ENCODE results near the gene AUP1. TPM values are rescaled to one million over a fixed set of nuclear protein-coding genes. Genes with fewer than 3 reads are reported as not detected.
A peak's percentile ranks its signal among the peaks of the same experiment; 100 is the strongest.
"Not testable (repeated sequence)": the region's sequence is repeated elsewhere in the genome, so short reads cannot be mapped to it uniquely, and the experiment has no call there.

Gene AUP1
- total RNA-seq, 1 donor from 2014 or later = 146 TPM

- DNase-seq (ENCODE audit: low spot score) = no peak
These were observed 30.8 kb downstream of the AUP1 start for GRCh38 chr2:74498500-74499266.

- DNase-seq (ENCODE audit: low spot score) = peak; percentile 30
These were observed 31.6 kb downstream of the AUP1 start for GRCh38 chr2:74497777-74498499.

- DNase-seq (ENCODE audit: low spot score) = no peak
These were observed 32.3 kb downstream of the AUP1 start for GRCh38 chr2:74496997-74497776.

DNA sequence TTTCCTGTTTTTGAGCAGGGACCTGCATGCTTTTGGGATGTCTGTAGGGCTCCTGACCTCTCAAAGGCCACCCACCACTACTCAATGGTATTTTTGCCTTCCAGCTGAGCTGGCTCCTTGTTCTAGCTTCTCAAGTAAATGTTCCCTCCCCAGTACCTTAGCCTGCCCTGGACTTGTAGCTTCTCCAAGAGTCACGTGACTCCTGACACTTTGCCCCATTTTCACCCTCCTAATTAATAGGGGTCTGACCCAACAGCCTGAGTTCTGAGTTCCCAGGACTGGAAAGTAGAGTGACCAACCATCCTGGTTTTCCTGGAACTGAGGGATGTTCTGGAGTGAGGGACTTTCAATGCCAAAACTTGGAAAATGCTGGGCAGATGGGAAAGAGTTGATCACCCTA lies 34.1 kb downstream of the AUP1 start:
- DNase-seq (ENCODE audit: low spot score) = no peak

DNA sequence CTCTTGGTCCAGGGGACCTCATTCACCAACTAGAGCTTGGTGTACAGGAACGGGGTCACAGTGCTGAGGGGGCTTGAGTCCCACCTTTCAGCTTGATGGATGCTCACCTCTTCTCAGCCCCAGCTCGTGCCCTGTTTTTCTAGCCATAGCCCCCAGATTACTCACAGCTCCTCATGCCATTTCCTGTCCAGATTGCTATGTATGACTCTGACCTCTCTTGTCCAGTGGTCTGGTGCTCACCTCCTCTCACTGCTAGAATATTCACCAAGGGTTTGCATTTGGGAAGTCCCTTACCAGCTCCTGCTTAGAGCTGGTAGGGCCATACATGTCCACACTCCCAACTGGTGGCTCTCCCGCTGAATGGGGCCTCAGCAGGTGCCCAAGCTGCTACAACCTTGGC lies 36.0 kb downstream of the AUP1 start:
- no peak for DNase-seq (ENCODE audit: low spot score)

DNA sequence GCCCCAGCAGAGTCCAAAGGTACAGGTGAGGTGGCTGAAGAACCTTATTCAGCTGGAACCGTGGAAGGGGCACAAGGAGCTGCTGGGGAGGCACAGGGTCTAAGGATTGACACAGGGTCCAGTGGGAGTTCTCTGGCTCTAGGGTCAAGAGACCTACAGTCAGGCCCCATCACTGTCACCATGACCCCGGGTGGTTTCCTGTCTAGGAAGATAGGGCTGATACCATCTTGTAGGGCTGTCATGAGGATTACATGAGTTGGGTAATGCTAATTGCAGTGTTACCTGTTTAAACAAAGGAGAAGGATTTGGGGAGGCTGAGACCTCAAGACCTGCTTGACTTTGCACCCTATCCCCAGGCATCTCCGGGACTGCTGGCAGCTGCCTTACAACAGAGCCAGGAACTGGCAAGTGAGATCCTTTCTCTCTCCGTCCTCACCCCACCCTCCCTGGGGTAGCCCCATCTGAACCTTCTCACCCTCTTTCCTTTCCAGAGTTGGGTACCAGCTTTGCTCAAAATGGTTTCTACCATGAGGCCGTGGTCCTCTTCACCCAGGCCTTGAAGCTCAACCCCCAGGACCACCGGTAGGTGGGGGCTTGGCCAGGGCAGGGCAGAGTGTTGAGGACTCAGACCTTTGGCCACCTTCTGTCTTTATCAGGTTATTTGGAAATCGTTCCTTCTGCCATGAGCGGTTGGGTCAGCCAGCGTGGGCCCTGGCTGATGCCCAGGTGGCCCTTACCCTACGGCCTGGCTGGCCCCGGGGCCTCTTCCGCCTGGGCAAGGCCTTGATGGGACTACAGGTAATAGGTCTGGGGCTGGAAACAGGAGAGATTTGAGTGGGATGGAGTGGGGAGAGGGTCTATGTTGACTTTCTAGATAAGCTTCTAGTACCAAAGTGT lies 37.6 kb downstream of the AUP1 start:
- DNase-seq (ENCODE audit: low spot score) = no peak

- DNase-seq (ENCODE audit: low spot score) = no peak
These were observed 39.6 kb downstream of the AUP1 start for GRCh38 chr2:74489906-74490305.

DNA sequence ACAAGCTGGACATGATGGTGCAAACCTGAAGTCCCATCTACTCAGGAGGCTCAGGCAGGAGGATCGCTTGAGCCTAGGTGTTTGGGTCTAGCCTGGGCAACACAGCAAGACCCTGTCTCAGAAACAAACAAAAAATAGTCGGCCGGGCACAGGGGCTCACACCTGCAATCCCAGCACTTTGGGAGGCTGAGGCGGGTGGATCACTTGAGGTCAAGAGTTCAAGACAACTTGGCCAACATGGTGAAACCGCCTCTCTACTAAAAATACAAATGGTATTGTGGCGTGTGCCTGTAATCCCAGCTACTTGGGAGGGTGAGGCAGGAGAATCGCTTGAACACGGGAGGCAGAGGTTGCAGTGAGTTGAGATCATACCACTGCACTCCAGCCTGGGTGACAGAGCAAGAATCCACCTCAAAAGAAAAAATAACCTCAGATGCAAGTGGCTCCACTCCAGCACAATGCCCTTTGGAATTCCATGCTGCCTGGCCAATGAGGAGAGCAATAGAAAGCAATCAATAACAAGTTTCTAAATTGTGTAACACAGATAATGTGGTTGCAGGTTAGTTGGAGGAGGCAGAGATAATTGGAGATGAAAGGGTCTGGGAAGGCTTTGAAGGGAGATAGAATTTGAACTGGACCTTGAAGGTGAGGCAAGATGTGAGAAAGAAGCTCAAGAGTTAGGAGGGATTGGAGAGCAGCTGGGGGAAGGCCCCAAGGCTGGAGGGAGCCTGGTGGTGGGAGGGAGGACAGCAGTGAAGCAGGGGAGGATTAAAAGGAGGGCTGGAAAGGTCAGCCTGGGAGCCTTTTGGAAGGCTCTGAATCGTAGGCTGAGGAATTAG lies 40.6 kb downstream of the AUP1 start:
- DNase-seq (ENCODE audit: low spot score) = peak; percentile 71

- DNase-seq (ENCODE audit: low spot score) = no peak
These were observed 43.4 kb downstream of the AUP1 start for GRCh38 chr2:74486141-74486540.

GRCh38 chr2:74483675-74484164 lies 45.8 kb downstream of the AUP1 start:
- not testable (repeated sequence) for DNase-seq (ENCODE audit: low spot score)

DNA sequence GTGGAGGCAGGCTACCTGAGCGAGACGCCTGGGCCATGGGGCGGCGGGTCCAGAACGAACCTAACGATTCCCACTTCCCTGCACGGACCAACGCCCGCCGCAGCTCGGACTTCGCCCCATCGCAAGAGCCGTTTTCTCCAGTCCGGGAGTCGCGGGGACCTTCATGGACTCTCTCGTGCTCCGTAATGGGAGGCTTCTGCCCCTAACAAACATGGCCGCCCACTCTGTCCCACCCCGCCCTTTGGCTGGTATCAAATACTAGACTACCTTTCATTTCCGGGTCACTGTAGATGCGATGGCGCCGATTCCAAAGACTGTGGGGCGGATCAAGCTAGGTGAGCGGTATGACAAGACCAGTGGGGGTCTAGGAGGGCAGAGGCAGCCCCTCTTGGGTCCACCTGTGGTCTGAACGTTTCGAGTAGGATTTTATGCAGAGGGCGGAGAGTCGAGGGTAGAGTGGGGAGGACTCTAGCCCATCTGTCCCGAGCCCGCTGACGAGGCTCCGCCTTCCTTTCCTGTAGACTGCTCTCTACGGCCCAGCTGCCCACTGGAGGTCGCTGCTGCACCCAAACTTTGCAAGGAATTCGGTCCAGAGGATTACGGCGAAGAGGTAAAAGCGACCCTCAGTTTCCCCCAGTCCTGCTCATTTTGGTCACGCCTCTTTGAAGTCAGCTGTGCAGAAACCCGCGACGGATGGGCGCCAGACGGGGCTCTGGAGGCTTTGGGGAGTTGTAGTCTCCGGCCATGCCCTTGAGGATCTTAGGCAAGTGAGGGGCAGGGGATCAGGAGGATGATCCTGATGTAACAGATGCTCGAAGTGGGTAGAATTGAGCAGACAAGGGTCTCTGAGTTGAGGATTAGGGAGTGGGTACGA lies 46.5 kb downstream of the AUP1 start, which contains the start of the genes CCDC142 and TTC31:
TSS of gene CCDC142 (minus strand) at position 198 of the 874 bp plus-strand sequence. CDS start at position 37, 161 bp downstream.
TSS of gene TTC31 (plus strand) at position 281 of the 874 bp plus-strand sequence. CDS start at position 296, 15 bp downstream.
- peak; percentile 97 for DNase-seq (ENCODE audit: low spot score)

- no peak for DNase-seq (ENCODE audit: low spot score)
These were observed 47.3 kb downstream of the AUP1 start for GRCh38 chr2:74481961-74482800.

DNA sequence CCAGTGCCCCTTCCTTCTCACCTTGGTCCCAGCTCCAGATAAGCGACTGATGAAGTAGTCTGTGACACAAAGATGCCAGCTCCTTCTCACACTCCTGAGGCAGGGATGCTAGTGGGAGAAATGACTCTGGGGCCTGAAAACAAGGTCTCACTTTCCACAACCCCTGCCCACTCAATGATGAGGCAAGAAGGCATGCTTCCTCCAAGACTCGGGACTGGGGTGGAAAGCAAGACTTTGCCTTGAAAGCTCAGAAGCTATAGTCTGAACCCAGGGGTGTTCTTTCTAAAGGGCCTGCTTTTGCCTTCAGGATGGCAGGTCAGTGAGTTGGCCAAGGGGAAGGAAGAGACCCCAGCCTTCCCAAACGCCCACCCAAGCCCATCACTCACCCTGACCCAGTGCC lies 48.1 kb downstream of the AUP1 start:
- no peak for DNase-seq (ENCODE audit: low spot score)

Other genes starting within 250 kb of the AUP1 start
- 4.7 TPM for gene SLC4A5, start 186.3 kb downstream of the AUP1 start, total RNA-seq
- 171 TPM for gene DCTN1, start 149.4 kb downstream of the AUP1 start, total RNA-seq
- 12.9 TPM for gene C2orf81, start 108.1 kb downstream of the AUP1 start, total RNA-seq
- 38.1 TPM for gene WDR54, start 108.0 kb downstream of the AUP1 start, total RNA-seq
- gene RTKN, start 87.8 kb downstream of the AUP1 start, total RNA-seq = 86.4 TPM
- gene INO80B, start 74.6 kb downstream of the AUP1 start, total RNA-seq = 51.8 TPM
- gene WBP1, start 71.3 kb downstream of the AUP1 start, total RNA-seq = 132 TPM
- 80.0 TPM for gene MOGS, start 64.3 kb downstream of the AUP1 start, total RNA-seq
- 80.9 TPM for gene MRPL53, start 57.0 kb downstream of the AUP1 start, total RNA-seq
- gene CCDC142, start 46.7 kb downstream of the AUP1 start, total RNA-seq = 26.5 TPM
- gene TTC31, start 46.6 kb downstream of the AUP1 start, total RNA-seq = 41.0 TPM
- gene LBX2, start 30.1 kb downstream of the AUP1 start, total RNA-seq = 3.3 TPM
- gene PCGF1, start 22.0 kb downstream of the AUP1 start, total RNA-seq = 35.3 TPM
- gene TLX2, start 15.3 kb downstream of the AUP1 start, total RNA-seq = 0.12 TPM
- 0.43 TPM for gene DQX1, start 3.5 kb downstream of the AUP1 start, total RNA-seq
- gene HTRA2, start 227 bp upstream of the AUP1 start, total RNA-seq = 31.0 TPM
- gene LOXL3, start 24.2 kb upstream of the AUP1 start, total RNA-seq = 15.9 TPM
- gene DOK1, start 25.0 kb upstream of the AUP1 start, total RNA-seq = 31.9 TPM
- 2.0 TPM for gene M1AP, start 118.6 kb upstream of the AUP1 start, total RNA-seq
- 12.5 TPM for gene SEMA4F, start 124.5 kb upstream of the AUP1 start, total RNA-seq

Measured in mucosa of gallbladder (tissue), 1 donor.